CD14-positive monocyte (primary cell): Measurements from ENCODE around the gene SAMD3. TPM values are rescaled to one million over a fixed set of nuclear protein-coding genes. Genes with fewer than 3 reads are reported as not detected.

ENCODE experiments used
- DNase-seq, 3 donors: peaks; one replicate each; pipeline ENCODE4 v3.0.0-alpha.2; 2011 to 2022
- H2AFZ ChIP-seq: 2 replicates; pipeline ENCODE4 v1.6.0; 2012; ENCODE audit warnings: mild to moderate bottlenecking, low read depth, low read length, inconsistent platforms; ENCODE audit not compliant: insufficient read depth, poor library complexity, severe bottlenecking
- H3K27ac ChIP-seq, 2 donors: 1 replicate in 1 of 2; 2 replicates in 1 of 2; pipeline ENCODE4 v1.5.1; 2012 to 2013; ENCODE audit warnings: low read length in 2 of 2, control low read depth in 1 of 2, inconsistent platforms in 1 of 2, low read depth in 1 of 2, mild to moderate bottlenecking in 1 of 2
- H3K27me3 ChIP-seq, 2 donors: one replicate each; pipeline versions ENCODE4 v1.6.0 to v1.6.1; 2011 to 2013; ENCODE audit warnings: low read length in 2 of 2; ENCODE audit not compliant: control insufficient read depth in 2 of 2, insufficient read depth in 2 of 2
- H3K36me3 ChIP-seq, 2 donors: replicated peaks in 1 of 2; 1 replicate in 1 of 2; 2 replicates in 1 of 2; pipeline versions ENCODE4 v1.5.1 to v1.6.1; 2012 to 2013; ENCODE audit warnings: low read length in 2 of 2, control low read depth in 1 of 2, inconsistent platforms in 1 of 2, mild to moderate bottlenecking in 1 of 2; ENCODE audit not compliant: insufficient read depth in 2 of 2, control insufficient read depth in 1 of 2
- H3K4me1 ChIP-seq, 2 donors: 1 replicate in 1 of 2; 2 replicates in 1 of 2; pipeline versions ENCODE4 v1.5.1 to v1.6.1; 2012 to 2013; ENCODE audit warnings: low read length in 2 of 2, control low read depth in 1 of 2, inconsistent platforms in 1 of 2, mild to moderate bottlenecking in 1 of 2, moderate library complexity in 1 of 2; ENCODE audit not compliant: insufficient read depth in 2 of 2, control insufficient read depth in 1 of 2
- H3K4me2 ChIP-seq: replicated peaks from 2 replicates; pipeline ENCODE3; 2012; ENCODE audit warnings: low read length, moderate library complexity, mild to moderate bottlenecking; ENCODE audit not compliant: poor library complexity, severe bottlenecking; ENCODE audit errors: extremely low read depth
- H3K4me3 ChIP-seq, 3 experiments: fragments of 200-600 bp in 1 of 3; sonication (generic) in 1 of 3; replicated peaks in 1 of 3; 1 replicate in 2 of 3; 2 replicates in 1 of 3; pipeline ENCODE4 v1.5.1; 2011 to 2013; ENCODE audit warnings: low read length in 3 of 3, mild to moderate bottlenecking in 3 of 3, control low read depth in 2 of 3, low read depth in 2 of 3, inconsistent platforms in 1 of 3, moderate library complexity in 1 of 3
- H3K79me2 ChIP-seq: 2 replicates; pipeline ENCODE4 v1.6.0; 2012; ENCODE audit warnings: mild to moderate bottlenecking, control low read depth, inconsistent platforms, low read length, moderate library complexity; ENCODE audit not compliant: insufficient read depth
- H3K9ac ChIP-seq: 2 replicates; pipeline ENCODE4 v1.6.0; 2017; ENCODE audit warnings: low read length, mild to moderate bottlenecking; ENCODE audit not compliant: insufficient read depth, poor library complexity, severe bottlenecking
- H3K9me3 ChIP-seq, 2 donors: replicated peaks in 1 of 2; 1 replicate in 1 of 2; 2 replicates in 1 of 2; pipeline versions ENCODE4 v1.5.1 to v1.6.1; 2012 to 2013; ENCODE audit warnings: low read length in 2 of 2, control low read depth in 1 of 2; ENCODE audit not compliant: control insufficient read depth in 1 of 2, insufficient read depth in 1 of 2
- H4K20me1 ChIP-seq: 2 replicates; pipeline ENCODE4 v1.6.0; 2012; ENCODE audit warnings: mild to moderate bottlenecking, low read length, control low read depth, moderate library complexity; ENCODE audit not compliant: insufficient read depth
- H3K27ac Mint-ChIP-seq, 7 donors: one replicate each; pipeline ENCODE4 v1.8.0; 2020; ENCODE audit warnings: mild to moderate bottlenecking in 7 of 7, mixed read lengths in 7 of 7, moderate library complexity in 6 of 7, inconsistent platforms in 2 of 7
- H3K27me3 Mint-ChIP-seq, 3 donors: one replicate each; pipeline ENCODE4 v1.8.0; 2021 to 2022; ENCODE audit warnings: low read depth in 3 of 3, mild to moderate bottlenecking in 3 of 3, mixed read lengths in 3 of 3, moderate library complexity in 3 of 3, inconsistent platforms in 1 of 3
- H3K36me3 Mint-ChIP-seq, 2 donors: one replicate each; pipeline ENCODE4 v1.8.0; 2020; ENCODE audit warnings: mixed read lengths in 2 of 2, inconsistent platforms in 1 of 2, mild to moderate bottlenecking in 1 of 2
- H3K4me1 Mint-ChIP-seq: one replicate; pipeline ENCODE4 v1.8.0; 2020; ENCODE audit warnings: mild to moderate bottlenecking, mixed read lengths
- H3K4me3 Mint-ChIP-seq, 2 donors: one replicate each; pipeline ENCODE4 v1.8.0; 2020; ENCODE audit warnings: mild to moderate bottlenecking in 2 of 2, mixed read lengths in 2 of 2, moderate library complexity in 1 of 2
- H3K9me3 Mint-ChIP-seq, 7 donors: one replicate each; pipeline ENCODE4 v1.8.0; 2020 to 2022; ENCODE audit warnings: mixed read lengths in 7 of 7, mild to moderate bottlenecking in 6 of 7, moderate library complexity in 6 of 7, inconsistent platforms in 2 of 7
- WGBS: methylation state at CpG from one replicate; pipeline ENCODE4 v1.1.5; 2013; ENCODE audit warnings: missing lambda C conversion rate; ENCODE audit not compliant: insufficient coverage; 5-methylcytosine and 5-hydroxymethylcytosine counted together
- intact Hi-C, 2 donors: fragments of 100-400 bp; cut with micrococcal nuclease; formaldehyde crosslinking; loops; one replicate each; pipeline versions ENCODE4 v1.15.0 to v1.15.1; 2023
- polyA plus RNA-seq, 3 donors: library from polyadenylated mRNA; depleted of rRNA in 1 of 3; unstranded in 2 of 3; stranded (reverse) in 1 of 3; fragments of 300-500 nt in 2 of 3; fragments of >200 nt in 1 of 3; fragmentation: Illumina TruSeq in 2 of 3; gene quantifications; 1 replicate in 2 of 3; 2 replicates in 1 of 3; pipeline ENCODE4 v1.2.3, GENCODE V29; 2012 to 2021
- TF ChIP-seq, protein P1 (sequence below): fragments of 200-600 bp; IDR thresholded peaks from one replicate; pipeline ENCODE4 v1.8.0; 2022; ENCODE audit warnings: antibody characterized with exemption, mild to moderate bottlenecking

SAMD3 gene
- polyA plus RNA-seq, 3 donors = 0.33 to 0.49 TPM; not detected in 1

DNA sequence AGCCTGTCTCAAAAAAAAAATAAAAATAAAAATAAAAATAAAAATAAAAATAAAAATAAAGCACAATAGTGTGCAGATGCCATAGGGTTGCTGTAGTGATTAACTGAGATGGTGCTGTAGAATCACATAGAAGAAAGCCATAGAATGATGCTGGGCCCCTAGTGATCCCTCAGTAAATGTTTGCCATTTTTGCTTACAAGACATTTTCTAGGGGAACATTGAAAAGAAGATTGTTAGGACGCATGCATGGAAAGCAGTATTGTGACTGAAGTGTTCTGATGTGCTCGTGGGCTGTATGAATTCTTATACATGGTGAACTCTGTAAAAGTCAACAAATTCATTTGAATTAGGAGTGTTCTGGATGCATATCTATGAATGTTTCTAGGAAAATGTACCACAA lies 22.0 kb upstream of the SAMD3 start:
- no peaks in the 10 kb centered on the region for H3K4me1 ChIP-seq
- no peaks in the 10 kb centered on the region for H3K36me3 ChIP-seq
- no peaks in the 10 kb centered on the region for H3K36me3 Mint-ChIP-seq
- H4K20me1 ChIP-seq = no peaks in the 10 kb centered on the region
- H3K9ac ChIP-seq = no peak overlapping the region
- no peaks in the 10 kb centered on the region for H3K79me2 ChIP-seq
- intact Hi-C loops = no loop called here
- no peaks in the 10 kb centered on the region for H3K4me1 Mint-ChIP-seq
- H3K4me3 ChIP-seq = no peak overlapping the region
- H3K9me3 Mint-ChIP-seq = no peaks in the 10 kb centered on the region
- no peak for DNase-seq
- no peaks in the 10 kb centered on the region for H3K27me3 Mint-ChIP-seq
- H3K27ac Mint-ChIP-seq = no peak overlapping the region
- WGBS = 94% methylated on average over 2 of the region's 2 CpGs
- H3K4me3 Mint-ChIP-seq = no peak overlapping the region
- H3K4me2 ChIP-seq = no peak overlapping the region
- no peaks in the 10 kb centered on the region for H3K27me3 ChIP-seq
- TF ChIP-seq, protein P1, sequence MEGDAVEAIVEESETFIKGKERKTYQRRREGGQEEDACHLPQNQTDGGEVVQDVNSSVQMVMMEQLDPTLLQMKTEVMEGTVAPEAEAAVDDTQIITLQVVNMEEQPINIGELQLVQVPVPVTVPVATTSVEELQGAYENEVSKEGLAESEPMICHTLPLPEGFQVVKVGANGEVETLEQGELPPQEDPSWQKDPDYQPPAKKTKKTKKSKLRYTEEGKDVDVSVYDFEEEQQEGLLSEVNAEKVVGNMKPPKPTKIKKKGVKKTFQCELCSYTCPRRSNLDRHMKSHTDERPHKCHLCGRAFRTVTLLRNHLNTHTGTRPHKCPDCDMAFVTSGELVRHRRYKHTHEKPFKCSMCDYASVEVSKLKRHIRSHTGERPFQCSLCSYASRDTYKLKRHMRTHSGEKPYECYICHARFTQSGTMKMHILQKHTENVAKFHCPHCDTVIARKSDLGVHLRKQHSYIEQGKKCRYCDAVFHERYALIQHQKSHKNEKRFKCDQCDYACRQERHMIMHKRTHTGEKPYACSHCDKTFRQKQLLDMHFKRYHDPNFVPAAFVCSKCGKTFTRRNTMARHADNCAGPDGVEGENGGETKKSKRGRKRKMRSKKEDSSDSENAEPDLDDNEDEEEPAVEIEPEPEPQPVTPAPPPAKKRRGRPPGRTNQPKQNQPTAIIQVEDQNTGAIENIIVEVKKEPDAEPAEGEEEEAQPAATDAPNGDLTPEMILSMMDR = no peak
- H2AFZ ChIP-seq = no peak overlapping the region
- H3K27ac ChIP-seq = no peak overlapping the region
- no peaks in the 10 kb centered on the region for H3K9me3 ChIP-seq

DNA sequence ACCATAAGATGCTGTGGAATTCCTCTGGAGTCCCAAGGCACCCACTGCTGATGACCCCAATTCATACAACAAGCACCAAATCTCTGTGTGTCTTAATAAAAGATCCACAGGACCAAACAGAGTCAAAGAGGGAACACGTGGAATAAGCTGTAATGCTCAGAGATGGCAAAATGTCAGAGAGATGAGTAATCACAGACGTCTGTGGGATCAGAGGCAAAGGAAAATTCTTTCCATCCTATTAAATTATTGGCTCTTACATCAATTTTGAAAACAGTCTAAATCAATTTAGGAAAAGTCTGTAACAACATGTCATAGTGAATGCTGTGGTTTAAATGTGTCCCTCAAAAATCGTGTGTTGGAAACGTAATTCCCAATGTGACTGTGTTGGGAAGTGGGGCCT lies 17.5 kb upstream of the SAMD3 start:
- H3K9me3 Mint-ChIP-seq = no peaks in the 10 kb centered on the region
- no peak overlapping the region for H3K4me3 Mint-ChIP-seq
- Histone ChIP-seq H3K36me3 (no peaks in the 10 kb centered on the region), H3K4me3 (no peak overlapping the region), H3K79me2 (no peaks in the 10 kb centered on the region), H4K20me1 (no peaks in the 10 kb centered on the region), H2AFZ (no peak overlapping the region), H3K9me3 (no peaks in the 10 kb centered on the region), H3K4me2 (no peak overlapping the region), H3K27me3 (no peaks in the 10 kb centered on the region), H3K9ac (no peak overlapping the region), H3K27ac (no peak overlapping the region), H3K4me1 (no peaks in the 10 kb centered on the region)
- TF ChIP-seq, protein P1 = no peak
- H3K36me3 Mint-ChIP-seq = no peaks in the 10 kb centered on the region
- no peaks in the 10 kb centered on the region for H3K27me3 Mint-ChIP-seq
- no peaks in the 10 kb centered on the region for H3K4me1 Mint-ChIP-seq
- no peak overlapping the region for H3K27ac Mint-ChIP-seq
- no peak for DNase-seq
- intact Hi-C loops = no loop called here
- 89% methylated on average over 3 of the region's 4 CpGs for WGBS
